ENCODE data around the gene ZNF629.

DNA sequence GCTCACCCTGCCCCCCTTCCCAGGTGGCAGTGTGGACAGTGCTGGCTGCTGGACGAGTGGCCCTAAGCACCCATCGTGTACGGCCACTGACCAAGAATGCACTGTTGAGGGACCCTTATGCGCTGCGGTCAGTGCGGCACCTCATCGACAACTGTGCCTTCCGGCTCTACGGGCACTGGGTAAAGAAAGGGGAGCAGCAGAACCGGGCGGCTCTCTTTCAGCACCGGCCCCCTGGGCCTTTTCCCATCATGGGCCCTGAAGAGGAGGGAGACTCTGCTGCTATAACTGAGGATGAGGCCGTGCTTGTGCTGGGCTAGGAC, 30.3 kb downstream of the ZNF629 start:
- TF ChIP-seq, protein P1, sequence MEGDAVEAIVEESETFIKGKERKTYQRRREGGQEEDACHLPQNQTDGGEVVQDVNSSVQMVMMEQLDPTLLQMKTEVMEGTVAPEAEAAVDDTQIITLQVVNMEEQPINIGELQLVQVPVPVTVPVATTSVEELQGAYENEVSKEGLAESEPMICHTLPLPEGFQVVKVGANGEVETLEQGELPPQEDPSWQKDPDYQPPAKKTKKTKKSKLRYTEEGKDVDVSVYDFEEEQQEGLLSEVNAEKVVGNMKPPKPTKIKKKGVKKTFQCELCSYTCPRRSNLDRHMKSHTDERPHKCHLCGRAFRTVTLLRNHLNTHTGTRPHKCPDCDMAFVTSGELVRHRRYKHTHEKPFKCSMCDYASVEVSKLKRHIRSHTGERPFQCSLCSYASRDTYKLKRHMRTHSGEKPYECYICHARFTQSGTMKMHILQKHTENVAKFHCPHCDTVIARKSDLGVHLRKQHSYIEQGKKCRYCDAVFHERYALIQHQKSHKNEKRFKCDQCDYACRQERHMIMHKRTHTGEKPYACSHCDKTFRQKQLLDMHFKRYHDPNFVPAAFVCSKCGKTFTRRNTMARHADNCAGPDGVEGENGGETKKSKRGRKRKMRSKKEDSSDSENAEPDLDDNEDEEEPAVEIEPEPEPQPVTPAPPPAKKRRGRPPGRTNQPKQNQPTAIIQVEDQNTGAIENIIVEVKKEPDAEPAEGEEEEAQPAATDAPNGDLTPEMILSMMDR (IDR thresholded peaks at IDR 0.05) = no peak
- no peak for TF ChIP-seq EP300 (IDR thresholded peaks at IDR 0.05)
- no peak for TF ChIP-seq POLR2AphosphoS5 (IDR thresholded peaks at IDR 0.05)

Data from gastroesophageal sphincter (tissue), 3 donors.